Tibial nerve (tissue), 3 donors: ENCODE data around the gene RPS5.

ENCODE experiments used
- POLR2A ChIP-seq, 2 donors: fragments of 450-650 bp; IDR thresholded peaks; one replicate each; pipeline ENCODE4 v1.6.1; 2017; ENCODE audit warnings: antibody characterized with exemption in 2 of 2, mild to moderate bottlenecking in 2 of 2, moderate library complexity in 2 of 2
- TF ChIP-seq, protein P1 (sequence below), 5 experiments: fragments of 200-600 bp in 3 of 5; fragments of 450-650 bp in 2 of 5; sonication (generic) in 3 of 5; IDR thresholded peaks; one replicate each; pipeline ENCODE4 v1.5.1; 2016 to 2019; ENCODE audit warnings: antibody characterized with exemption in 5 of 5, mild to moderate bottlenecking in 3 of 5, moderate library complexity in 2 of 5

- no peak for TF ChIP-seq POLR2A (IDR thresholded peaks at IDR 0.05)
- TF ChIP-seq, protein P1, sequence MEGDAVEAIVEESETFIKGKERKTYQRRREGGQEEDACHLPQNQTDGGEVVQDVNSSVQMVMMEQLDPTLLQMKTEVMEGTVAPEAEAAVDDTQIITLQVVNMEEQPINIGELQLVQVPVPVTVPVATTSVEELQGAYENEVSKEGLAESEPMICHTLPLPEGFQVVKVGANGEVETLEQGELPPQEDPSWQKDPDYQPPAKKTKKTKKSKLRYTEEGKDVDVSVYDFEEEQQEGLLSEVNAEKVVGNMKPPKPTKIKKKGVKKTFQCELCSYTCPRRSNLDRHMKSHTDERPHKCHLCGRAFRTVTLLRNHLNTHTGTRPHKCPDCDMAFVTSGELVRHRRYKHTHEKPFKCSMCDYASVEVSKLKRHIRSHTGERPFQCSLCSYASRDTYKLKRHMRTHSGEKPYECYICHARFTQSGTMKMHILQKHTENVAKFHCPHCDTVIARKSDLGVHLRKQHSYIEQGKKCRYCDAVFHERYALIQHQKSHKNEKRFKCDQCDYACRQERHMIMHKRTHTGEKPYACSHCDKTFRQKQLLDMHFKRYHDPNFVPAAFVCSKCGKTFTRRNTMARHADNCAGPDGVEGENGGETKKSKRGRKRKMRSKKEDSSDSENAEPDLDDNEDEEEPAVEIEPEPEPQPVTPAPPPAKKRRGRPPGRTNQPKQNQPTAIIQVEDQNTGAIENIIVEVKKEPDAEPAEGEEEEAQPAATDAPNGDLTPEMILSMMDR (IDR thresholded peaks at IDR 0.05): no peak
Observed at GRCh38 chr19:58380037-58380661, 6.9 kb upstream of the RPS5 start.
